ENCODE data around the gene TULP1. TPM values are rescaled to one million over a fixed set of nuclear protein-coding genes. Genes with fewer than 3 reads are reported as not detected.
A peak's percentile ranks its signal among the peaks of the same experiment; 100 is the strongest.

Gene TULP1
- total RNA-seq, 1 experiment from 2014 or later, result not detected

DNA sequence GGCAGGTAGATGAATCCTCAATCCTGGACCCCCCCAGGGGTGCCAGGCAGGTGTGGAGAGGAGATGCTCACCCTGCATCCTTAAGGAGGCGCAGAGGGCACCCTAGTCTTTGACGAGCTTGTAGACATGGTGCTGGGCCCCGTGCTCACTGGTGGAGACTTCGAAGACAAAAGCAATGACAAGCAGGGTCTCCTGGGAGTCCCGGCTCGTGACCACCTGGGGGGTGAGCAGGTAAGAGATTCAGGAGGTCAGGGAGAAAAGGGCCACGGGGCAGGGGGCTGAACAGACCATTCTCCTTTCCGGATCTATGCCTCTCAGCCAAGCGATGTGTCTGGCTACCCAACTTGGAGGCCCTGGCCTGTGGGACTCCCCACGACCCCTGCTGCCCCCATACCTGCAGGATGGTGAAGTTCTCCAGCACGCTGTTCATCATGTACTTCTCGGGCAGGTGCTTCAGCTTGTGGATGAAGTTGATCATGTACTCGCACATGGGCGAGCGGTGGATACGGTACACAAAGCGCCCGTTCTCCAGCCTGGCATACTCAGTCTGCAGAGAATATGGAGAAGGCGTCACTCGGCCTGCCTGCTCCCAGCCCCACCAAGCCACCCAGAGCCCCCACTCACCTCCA, 37.6 kb downstream of the TULP1 start:
- no peak overlapping the region for H4K5ac ChIP-seq (ENCODE audit: insufficient read length, low read depth, low read length)
- no peak overlapping the region for H3K4me2 ChIP-seq (ENCODE audit: insufficient read depth, insufficient read length, low read length)
- 0 out of 2 replicates have a peak, but pooled peaks cover 3% of the 10 kb centered on the region for H3K4me1 ChIP-seq (ENCODE audit: insufficient read depth, low read length)
- H3K9me3 ChIP-seq (ENCODE audit: control insufficient read depth, low read depth, low read length), result no peaks in the 10 kb centered on the region
- no peak overlapping the region for H2AK5ac ChIP-seq (ENCODE audit: insufficient read length, low read length)
- H3K4ac ChIP-seq (ENCODE audit: low read depth, low read length), result no peak overlapping the region
- H3K79me2 ChIP-seq (ENCODE audit: insufficient read depth, low read length), result peaks cover under 1% of the 10 kb centered on the region; the same call in 1 of the 2 replicates
- H2AFZ ChIP-seq (ENCODE audit: low read length), result no peak overlapping the region
- peaks cover 1% of the 10 kb centered on the region; the same call in 1 of the 2 replicates for H3K27me3 Mint-ChIP-seq (ENCODE audit: low read depth)
- no peak overlapping the region for H4K91ac ChIP-seq (ENCODE audit: insufficient read length, low read depth, low read length)
- WGBS (ENCODE audit: extremely low coverage, insufficient read length, low lambda C conversion rate), result no CpG with 5 or more reads among the region's 20 CpGs
- peaks cover 31 to 77% (median 68%) of the 10 kb centered on the region in 3 experiments for H3K36me3 Mint-ChIP-seq (ENCODE audit: insufficient read depth in 1 of 3, low read depth in 3 of 3)
- no peaks in the 10 kb centered on the region for H3K79me1 ChIP-seq (ENCODE audit: insufficient read depth, low read depth, low read length, poor library complexity, severe bottlenecking)
- H3K4me1 Mint-ChIP-seq, result peaks cover 18 to 35% of the 10 kb centered on the region in 2 experiments
- H4K8ac ChIP-seq (replicated peaks; ENCODE audit: insufficient read length, low read depth, low read length), result no peak overlapping the region
- H3K27me3 ChIP-seq (ENCODE audit: insufficient read depth, low read length), result no peaks in the 10 kb centered on the region
- no peak overlapping the region for H3K23ac ChIP-seq (ENCODE audit: insufficient read length, low read depth, low read length)
- no peak overlapping the region for H2BK12ac ChIP-seq (ENCODE audit: insufficient read length, low read depth, low read length)
- no peak overlapping the region for H2BK20ac ChIP-seq (ENCODE audit: low read depth, low read length, poor library complexity, severe bottlenecking)
- no peak overlapping the region for H3K14ac ChIP-seq (ENCODE audit: insufficient read depth, low read length)
- no peak overlapping the region for H3K56ac ChIP-seq (ENCODE audit: insufficient read length, low read depth, low read length)
- H2BK15ac ChIP-seq (ENCODE audit: low read depth, low read length), result no peak overlapping the region
- H3T11ph ChIP-seq (ENCODE audit: low read length), result no peak overlapping the region
- H3K4me3 Mint-ChIP-seq, result no peak overlapping the region; a peak in 1 of 5 replicates
- 0 out of 5 replicates have a peak, but pooled peaks cover 0 to 2% of the 10 kb centered on the region in 2 experiments for H3K9me3 Mint-ChIP-seq
- H2BK120ac ChIP-seq (ENCODE audit: low read depth, low read length, poor library complexity, severe bottlenecking), result no peak overlapping the region
- no peaks in the 10 kb centered on the region for H4K20me1 ChIP-seq (ENCODE audit: control insufficient read depth, insufficient read depth, insufficient read length)
- no peak overlapping the region for H2BK5ac ChIP-seq (ENCODE audit: insufficient read length, low read length)
- peak overlapping the region in 2 of 3 experiments; percentile 34 to 42; a peak in 2 of 7 replicates for H3K27ac Mint-ChIP-seq
- no peak overlapping the region for H3K27ac ChIP-seq (ENCODE audit: insufficient read length, low read depth, low read length)
- H3K9ac ChIP-seq (ENCODE audit: extremely low read depth, insufficient read length, low read length), result no peak overlapping the region
- no peak for TF ChIP-seq CTCF (conservative IDR thresholded peaks at IDR 0.05)
- no peak overlapping the region for H3K18ac ChIP-seq (ENCODE audit: insufficient read length, low read depth, low read length)
- peaks cover 4% of the 10 kb centered on the region for H3K23me2 ChIP-seq (ENCODE audit: insufficient read length, low read depth, low read length, poor library complexity, severe bottlenecking)
- no peak for DNase-seq
